ENCODE measurements around the gene DLGAP4.
"Not testable (repeated sequence)": the region's sequence is repeated elsewhere in the genome, so short reads cannot be mapped to it uniquely, and the experiment has no call there.

The DLGAP4 gene

DNA sequence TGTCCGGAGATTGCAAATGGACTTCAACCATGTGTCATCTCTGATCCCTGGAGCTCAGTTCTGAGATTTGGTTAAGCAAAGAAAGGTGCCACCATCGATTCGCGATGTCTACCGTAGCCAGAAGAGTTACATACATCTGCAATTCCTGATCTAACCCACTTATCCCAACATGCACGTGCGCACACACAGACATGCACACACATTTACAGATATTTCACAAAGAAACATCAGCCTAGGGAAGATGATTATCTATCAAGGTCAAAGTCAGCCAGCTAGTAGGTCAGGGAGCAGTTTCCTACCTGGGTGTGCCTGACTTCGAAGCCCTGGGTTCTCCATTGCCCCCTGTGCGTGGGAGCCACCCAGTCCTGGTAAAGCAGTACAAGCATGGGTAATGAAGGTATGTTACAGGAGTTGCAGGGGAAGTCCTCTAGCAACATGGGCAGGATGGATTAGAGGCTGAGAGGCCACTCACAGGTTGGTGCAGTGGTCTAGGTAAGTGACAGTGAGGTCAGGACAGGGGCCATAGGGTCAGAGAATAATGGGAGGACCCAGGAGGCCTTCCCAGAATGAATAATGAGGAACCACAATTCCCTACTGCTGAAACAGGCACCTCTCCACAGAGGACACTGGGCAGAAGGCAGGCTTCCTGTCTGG lies 150.0 kb downstream of the DLGAP4 start:
- DNase-seq (ENCODE audit: low spot score): no peak

DNA sequence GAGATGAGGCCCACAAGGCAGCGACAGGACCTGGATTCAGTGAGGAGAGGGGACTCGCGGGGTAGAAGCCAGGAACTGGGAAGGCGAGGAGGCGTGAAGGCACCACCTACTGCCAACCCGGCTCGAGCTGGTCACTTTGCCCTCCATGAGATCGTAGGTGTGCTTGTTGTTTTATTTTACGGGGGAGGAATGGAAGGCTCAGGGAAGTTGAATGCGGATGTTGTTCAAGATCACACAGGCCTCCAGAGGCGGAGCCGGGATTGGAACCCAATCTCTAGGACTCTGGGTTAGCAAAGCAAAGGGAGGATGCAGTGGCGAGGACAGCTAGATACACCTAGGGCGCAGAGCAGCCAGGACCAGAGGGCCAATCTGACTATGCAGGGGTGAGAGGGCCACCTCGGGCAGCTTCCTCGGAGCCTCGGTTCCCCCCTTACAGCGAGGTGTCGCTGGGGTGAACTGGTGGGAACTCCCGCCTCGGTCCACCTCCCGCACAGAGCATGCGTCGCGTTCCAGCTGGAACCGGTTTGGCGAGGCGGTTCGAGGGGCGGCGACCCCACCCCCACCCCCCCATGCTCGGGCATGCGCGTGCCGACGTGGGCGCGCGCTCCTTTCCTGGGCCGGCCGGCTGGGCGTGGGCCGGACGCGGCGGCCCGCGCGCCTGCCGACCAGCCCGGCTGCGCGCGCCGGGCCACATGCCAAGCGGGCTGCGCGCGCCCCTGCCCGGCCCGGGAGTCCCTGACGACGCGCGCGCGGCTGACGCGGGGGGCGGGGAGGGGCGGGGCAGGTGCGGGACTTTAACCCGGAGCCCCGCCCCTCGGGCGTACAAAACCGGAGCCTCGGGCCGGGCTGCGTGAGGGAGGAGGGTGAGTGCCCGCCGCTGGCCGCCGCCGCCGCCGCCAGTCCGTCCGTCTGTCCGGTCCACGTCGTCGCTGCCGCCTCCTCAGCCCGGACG lies 154.8 kb downstream of the DLGAP4 start:
- DNase-seq (ENCODE audit: low spot score): peak; percentile 91

DNA sequence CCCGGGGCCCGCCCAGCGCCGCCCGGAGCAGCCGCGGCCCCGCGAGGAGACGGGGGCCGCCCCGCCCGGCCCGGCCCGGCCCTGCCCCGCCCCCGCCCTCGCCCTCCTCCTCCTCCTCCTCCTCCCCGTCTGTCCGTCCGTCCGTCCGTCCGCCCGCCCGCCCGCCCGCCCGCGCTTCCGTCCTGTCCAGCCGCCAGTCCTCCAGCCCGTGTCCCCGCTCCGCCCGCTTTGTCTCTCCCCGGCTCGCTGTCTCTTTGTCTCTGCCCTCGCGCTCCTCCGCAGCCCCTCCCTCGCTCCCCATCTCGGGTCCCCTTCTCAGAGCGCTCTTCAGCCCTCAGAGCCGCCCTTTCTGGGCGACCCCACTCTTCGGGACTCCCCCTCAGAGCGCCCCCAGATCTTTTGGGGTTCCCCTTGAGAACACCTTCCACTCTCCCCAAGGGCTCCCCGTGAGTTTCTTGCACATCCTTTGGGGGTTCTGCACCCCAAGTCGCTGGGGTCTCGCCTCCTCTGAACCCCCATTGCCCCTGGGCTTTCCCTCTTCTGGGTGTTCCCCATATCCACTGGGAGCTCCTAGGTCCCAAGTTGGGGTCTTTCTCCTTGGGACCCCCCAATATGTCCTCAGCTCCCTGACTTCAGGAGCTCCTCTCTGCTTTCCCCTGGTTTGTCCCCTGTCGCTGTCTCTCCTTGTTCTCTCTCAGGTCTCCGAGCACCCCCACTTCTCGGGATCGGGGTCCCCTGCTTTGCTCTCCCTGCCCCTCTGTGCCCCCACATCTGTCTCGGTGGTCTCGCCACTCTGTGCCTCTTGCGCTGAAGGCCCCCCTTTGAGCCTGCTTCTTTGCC lies 155.7 kb downstream of the DLGAP4 start:
- DNase-seq (ENCODE audit: low spot score): no peak

DNA sequence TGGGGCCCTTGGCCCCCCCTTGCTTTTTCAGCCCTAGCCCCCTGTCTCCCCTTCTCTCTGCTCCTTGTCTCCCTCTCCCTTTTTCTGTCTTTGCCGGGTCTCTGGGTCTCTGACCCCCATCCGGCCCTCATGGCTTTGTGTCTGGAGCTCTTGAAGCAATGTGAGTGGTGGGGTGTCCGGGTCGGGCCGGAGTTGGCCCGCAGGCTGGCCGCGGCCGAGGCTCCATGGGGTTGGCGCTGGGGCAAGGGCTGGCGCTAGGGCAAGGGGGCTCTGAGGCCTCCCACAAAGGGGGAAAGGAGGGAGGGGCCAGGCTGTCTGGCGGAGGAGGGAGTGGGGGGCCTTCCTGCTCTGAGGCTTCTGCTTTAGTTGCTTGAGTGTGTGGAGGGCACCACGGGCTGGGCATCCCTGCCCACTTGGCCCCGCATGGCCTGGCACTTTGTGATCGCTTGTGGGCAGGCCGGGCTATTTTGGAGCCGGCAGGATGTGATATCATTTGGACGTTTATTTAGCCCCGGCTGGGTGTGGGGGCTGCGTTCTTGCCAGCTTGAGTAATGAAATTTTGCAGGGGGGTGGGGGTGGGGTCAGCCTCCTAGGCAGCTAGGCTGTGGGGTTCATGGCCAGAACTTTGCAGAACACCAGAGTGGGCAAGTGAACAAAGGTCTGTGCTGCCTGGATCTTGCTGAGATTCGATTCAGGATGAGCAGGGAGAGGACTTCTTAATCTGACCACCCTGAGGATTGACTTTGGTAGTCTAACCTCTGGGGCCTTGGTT lies 156.5 kb downstream of the DLGAP4 start:
- no peak for DNase-seq (ENCODE audit: low spot score)

DNA sequence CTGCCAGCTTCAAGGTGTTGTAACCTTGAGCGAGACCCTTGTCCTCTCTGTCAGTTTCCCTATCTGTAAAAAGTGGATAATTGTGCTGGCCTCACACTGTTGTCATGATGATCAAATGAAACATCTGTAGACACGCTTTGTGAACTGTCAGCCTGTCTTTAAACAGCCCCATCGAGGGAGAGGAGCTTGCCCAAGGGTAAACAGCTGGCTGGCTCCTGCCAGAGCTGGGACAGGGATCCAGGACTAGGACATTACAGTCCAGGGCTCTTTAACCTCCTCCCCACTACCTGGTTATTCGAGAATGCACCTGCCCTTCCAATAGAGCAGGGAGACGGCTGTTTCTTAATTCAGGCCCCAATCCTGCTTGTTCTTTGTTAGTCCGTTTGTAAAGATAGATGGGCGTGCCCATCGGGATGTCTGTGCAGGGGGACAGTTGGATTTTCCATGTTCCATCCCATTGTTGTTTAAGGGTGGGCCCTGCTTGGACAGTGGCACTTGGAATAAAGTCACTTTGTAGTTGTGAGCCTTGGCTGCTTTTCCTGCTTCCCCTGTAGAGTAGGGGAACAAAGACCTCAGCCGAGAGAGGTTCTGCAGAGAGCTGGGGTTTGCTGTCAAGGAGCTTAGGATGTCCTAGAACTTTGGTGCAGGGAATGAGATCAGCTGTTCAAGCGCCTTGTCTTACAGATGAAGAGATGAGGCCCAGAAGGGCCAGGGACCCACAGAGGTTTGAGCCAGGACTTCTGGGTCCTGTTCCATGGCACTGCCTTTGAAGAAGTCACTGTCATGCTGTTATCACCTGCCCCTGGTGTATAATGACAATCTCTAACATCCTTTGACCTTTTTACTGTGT lies 157.3 kb downstream of the DLGAP4 start:
- DNase-seq (ENCODE audit: low spot score): no peak

DNA sequence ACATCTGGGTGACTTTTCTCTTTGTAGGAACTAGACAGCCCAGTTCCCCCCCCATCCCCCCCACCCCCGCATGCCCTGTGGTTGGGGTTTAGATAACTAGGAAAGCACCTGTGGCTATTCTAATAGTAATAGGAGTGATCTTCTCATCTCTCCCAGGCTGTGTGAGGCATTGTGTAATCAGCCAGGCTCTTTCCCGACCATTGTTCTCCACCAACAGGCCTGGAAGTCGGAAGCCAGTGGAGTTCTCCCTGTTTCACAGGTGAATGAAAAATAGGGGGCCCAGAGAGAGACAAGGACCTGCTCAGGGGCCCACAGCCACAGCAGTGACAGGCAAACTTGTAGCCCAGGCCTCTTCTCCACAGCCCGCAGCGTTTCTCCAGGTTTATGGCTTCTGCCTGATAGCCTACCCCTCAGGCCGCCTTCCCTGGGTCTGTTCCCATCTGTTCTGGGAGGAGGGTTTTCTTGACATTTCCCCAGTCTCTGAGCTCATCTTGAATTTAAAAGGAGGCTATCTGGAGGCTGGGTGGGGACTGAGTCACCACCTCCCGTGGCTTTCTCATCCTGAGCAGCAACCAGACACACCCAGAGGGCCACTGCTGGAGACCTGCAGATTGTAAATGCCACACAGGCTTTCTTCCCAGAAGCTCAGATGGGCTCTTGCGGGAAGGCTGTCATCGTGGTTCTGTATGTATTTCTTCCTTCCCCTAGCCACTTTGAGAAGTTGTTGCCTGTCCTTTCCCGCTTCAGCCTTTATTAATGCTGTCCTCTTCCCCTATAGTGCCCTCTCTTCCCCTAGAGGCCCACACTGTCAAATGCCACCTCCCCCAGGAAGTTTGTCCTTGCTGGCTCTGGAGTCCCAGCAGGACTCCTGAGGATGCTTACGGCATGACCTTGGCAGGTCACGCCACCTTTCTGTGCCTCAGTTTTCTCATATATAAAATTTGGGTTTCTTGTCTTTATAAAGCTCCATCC lies 159.3 kb downstream of the DLGAP4 start:
- DNase-seq (ENCODE audit: low spot score): peak; percentile 51

DNA sequence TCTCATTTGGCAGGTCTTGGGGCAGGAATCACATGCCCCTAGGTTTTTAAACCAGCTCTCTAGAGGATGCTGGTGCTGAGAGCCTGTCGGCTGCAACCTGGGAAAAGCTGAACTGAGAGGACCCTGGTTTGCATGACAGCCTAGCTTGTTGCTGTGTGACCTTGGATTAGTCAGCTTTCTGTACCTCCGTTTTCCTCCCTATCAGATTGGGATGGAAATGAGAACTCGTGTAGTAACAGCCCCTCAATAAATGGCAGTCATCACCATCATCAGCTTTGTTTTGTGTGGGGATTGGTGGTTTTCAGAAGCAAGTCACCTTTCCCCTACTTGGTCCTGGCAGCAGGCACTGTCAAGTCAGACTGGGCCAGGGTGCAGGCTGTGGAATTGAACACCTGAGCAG lies 159.9 kb downstream of the DLGAP4 start:
- DNase-seq (ENCODE audit: low spot score): no peak

DNA sequence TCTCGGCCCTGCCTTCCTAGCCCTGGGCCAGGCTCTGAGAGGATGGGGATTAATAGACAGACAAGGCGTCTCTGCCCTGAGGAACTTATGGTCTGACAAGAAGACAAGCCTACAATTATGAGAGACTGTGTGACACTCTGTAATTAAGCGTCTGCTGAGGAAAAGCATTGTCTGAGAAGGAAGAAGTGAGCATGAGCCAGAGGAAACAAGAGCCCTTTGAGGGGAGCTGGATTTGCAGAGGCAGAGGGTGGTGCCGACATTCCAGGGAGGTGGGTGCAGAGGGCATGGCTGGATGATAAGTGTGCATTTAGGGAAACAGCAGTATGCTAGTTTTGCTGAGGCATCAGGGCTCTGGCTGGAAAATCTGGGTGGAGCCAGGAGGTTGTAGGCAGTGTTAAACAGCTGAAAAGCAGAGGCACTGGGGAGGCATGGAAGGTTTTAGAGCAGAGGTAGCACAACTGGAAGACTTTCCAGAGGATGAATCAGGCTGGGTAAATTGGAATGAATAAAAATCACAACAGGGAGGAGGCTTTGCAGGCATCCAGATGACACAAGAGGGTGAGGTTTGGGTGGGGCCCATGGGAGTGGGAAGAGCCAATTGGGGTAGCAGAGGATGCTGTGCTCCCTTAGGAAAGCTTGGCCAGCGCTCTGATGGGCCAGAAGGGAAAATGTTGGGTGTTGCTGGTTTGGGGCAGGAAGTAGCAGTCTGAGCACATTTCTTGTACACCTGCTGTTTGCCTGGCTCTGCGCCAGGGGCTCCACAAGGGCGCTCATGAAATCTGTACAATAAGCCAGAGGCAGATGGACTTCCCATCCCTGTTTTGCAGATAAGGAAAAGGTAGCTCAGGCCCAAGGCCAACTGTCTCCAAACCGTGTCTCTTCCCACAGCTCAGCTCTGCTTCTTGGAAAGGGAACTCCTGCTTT lies 161.2 kb downstream of the DLGAP4 start:
- peak; percentile 54 for DNase-seq (ENCODE audit: low spot score)

DNA sequence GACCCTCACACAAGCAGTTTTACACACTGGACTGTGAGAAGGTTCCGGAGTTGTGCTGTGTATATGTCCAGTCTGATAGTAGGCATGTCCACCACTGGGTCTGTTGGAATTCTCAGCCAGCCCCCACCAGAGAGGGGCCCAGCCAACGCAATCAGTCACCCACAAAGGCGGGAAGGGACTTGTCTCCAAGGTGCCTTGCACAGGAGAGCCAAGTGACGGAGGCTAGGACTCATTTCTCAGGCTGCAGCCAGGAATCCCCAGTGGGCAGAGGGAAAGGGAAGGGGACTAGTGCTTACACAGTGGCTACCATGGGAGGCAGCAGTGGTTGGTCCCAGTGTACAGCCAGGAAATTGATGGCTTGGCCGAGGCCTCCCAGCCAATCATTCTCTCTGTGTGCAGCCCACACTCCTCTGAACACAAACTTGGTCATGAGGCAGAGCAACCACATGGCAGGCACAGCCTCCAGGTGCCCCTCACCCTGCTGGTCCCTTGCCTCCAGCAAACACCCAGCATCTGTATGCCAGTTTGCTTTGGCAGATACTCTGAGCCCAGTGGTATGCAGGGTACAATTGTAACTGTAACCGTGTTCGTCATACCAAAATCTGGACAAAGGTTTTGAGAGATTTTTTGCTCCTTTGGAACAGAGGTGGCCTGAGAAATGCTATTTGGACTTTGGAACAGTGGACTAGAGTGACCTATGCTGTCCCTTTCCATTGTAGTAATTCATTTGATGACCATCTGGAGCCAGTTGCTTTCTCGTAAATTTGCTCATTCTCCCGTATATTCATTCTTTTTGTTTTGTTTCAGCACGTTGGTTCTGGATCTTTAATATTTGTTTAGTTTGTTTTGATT lies 162.2 kb downstream of the DLGAP4 start:
- no peak for DNase-seq (ENCODE audit: low spot score)

DNA sequence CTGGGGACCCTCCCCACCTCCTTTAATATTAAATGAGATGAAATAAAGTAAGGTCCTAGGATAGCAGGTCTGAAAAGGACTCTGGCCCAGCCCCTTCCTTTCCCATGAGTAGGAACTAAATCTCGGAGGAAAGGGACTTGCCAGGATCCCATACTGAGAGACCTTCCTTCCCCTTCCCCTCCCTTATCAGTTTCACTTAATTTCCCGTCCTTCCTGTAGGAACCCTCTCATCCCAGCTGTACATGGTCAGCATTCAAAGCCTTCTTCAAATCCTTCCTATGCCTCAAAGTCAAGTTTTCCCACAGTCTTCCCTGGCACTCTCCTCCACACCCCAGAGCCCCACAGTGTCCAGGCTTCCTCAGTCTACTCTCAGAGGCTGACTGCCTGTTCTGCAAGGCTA lies 163.8 kb downstream of the DLGAP4 start:
- DNase-seq (ENCODE audit: low spot score): no peak

DNA sequence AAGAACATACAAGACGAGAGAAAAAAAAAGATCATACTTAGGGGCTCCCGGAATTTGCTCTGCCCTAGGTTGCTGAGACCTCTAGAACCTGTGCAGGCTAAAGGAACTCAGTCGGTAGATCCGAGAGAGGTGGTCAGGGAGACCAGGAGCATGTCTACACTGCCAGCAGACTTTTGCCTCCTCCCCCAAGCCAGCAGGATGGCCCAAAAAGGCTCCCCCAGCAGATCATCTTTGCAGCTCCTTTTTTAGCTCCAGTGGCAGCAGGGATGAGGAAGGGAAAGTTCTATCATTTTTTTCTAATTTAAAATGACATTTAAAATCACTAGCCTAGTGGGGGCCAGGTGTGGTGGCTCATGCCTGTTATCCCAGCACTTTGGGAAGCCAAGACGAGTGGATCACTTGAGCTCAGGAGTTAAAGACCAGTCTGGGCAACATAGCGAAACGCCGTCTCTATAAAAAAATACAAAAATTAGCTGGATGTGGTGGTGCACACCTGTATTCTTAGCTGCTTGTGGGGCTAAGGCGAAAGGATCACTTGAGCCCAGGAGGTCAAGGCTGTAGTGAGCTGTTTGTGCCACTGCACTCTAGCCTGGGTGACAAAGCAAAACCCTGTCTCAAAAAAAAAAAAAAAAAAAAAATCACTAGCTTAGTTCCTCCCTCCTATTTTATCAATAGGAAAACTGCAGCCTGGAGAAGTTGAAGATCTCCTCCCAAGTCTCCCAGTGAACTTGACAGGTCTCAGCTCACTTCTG lies 165.9 kb downstream of the DLGAP4 start:
- DNase-seq (ENCODE audit: low spot score): no peak

DNA sequence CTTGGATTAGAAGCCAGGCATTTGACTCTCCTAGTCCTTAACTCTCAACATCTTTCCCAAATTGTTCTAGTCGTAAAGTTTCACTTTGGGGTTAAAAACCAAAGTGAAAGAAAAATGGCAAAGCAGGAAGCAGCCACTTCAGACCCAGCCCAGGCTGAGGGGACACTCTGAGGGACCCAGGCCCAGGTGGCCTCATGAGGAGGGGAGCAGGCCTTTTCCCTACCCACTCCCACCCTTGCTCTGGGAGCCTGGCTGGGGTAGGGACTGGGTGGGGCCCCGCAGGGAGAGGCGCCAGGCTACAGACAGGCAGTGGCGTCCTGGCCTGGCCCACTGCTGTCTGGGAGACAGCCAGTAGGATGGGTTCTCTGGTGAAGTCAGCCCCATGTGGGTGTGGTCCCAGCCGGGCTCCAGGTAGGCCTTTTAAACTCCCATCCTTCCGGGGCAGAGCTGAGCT lies 166.5 kb downstream of the DLGAP4 start:
- no peak for DNase-seq (ENCODE audit: low spot score)

DNA sequence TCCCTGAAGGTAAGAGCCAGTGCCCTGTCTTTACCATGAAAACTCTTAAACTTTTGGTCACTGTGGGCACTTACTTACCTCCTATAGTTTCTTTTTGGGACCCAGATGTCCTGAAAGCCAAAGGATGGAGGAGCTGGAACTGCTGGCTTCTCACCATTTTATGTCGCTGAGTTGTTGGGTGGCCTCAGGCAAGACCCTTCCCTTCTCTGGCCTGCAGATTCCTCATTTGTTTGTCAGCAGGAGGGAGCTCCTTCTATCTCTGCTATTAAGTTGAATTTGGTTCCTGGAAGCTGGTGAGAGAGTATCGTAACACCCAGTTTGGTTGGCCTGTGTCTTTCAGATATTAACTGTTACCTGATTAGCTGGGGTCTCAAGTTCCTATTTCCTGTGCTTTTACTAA lies 167.0 kb downstream of the DLGAP4 start:
- no peak for DNase-seq (ENCODE audit: low spot score)

DNA sequence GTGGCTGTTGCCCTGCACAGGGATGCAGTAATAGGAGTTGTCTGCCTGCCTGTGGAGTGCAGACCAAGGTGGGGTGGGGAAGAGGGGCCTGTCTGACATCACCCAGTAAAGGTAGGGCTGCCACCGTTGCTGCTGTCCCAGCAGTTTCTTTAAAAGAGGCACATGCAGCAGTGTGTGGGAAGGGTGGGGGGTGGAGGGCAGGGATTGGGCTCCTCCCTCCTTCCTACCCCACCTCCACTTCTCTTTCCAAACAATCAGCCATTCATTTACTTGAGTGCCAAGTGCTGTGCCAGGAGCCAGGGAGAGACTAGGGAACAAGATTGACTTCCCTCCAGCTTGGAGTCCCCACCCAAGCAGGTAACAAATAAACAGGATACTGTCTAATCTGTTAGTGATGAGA lies 168.4 kb downstream of the DLGAP4 start:
- no peak for DNase-seq (ENCODE audit: low spot score)

DNA sequence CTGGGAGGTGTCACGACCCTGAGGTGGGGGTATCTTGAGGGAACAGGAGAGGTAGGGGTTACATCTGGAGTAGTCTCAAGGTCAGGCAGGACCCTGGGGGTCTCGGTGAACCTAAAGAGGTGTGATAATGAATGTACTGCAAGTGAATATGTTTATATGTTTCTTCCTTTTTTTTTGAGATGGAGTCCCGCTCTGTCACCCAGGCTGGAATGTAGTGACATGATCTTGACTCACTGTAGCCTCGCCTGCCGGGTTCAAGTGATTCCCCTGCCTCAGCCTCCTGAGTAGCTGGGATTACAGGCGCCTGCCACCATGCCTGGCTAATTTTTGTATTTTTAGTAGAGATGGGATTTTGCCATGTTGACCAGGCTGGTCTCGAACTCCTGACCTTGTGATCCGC lies 168.9 kb downstream of the DLGAP4 start:
- not testable (repeated sequence) for DNase-seq (ENCODE audit: low spot score)

DNA sequence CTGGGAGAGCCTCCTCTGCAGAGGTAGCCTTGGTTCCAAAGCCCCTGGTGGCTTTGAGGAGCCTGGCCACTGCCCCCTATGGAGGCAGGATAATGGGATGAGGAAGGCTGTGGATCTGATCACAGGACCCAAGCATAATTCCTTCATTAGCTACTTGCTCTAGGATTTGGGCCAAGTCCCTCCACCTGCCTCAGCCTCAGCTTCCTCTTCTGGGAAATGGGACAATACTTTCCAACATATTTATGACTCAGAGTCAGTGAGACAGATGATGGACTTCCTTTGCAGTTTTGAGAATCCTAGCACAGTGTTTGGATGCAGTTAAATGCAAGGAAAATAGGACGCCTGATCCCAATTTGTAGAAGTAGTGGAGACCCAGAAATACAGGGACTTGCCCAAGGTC lies 171.3 kb downstream of the DLGAP4 start:
- DNase-seq (ENCODE audit: low spot score): no peak

All from CD4-positive, alpha-beta T cell treated with Interleukin-15 for 4 hours (primary cell).